ENCODE results near the gene INS. TPM values are rescaled to one million over a fixed set of nuclear protein-coding genes. Genes with fewer than 3 reads are reported as not detected.

INS gene
- total and polyA plus RNA-seq, 5 experiments from 2014 or later = not detected

GRCh38 chr11:2176389-2176900, 15.4 kb upstream of the INS start:
- no peak overlapping the region for H3K27ac Mint-ChIP-seq
- no peaks in the 10 kb centered on the region for H3K36me3 Mint-ChIP-seq
- H3K4me1 Mint-ChIP-seq = peaks cover 0 to 2% (median 0%) of the 10 kb centered on the region in 4 donors
- H3K4me3 Mint-ChIP-seq = no peak overlapping the region
- ATAC-seq (no peak), DNase-seq (no peak)
- peaks cover 0 to 3% (median 0%) of the 10 kb centered on the region in 5 donors for H3K27me3 Mint-ChIP-seq
- POLR2A ChIA-PET = no interaction called here
- H3K9me3 Mint-ChIP-seq = no peaks in the 10 kb centered on the region

GRCh38 chr11:2175659-2176058, 14.7 kb upstream of the INS start:
- H3K36me3 Mint-ChIP-seq = no peaks in the 10 kb centered on the region
- H3K27ac Mint-ChIP-seq = no peak overlapping the region
- no peaks in the 10 kb centered on the region for H3K9me3 Mint-ChIP-seq
- no peak overlapping the region for H3K4me3 Mint-ChIP-seq
- ATAC-seq = no peak
- peaks cover 0 to 3% (median 0%) of the 10 kb centered on the region in 5 donors for H3K27me3 Mint-ChIP-seq
- peaks cover 0 to 2% (median 0%) of the 10 kb centered on the region in 4 donors for H3K4me1 Mint-ChIP-seq
- DNase-seq = no peak
- POLR2A ChIA-PET = no interaction called here

GRCh38 chr11:2174361-2174760, 13.4 kb upstream of the INS start:
- Mint-ChIP-seq H3K4me1 (peaks cover 0 to 2% (median 0%) of the 10 kb centered on the region in 4 donors), H3K9me3 (no peaks in the 10 kb centered on the region), H3K27me3 (peaks cover 0 to 3% (median 0%) of the 10 kb centered on the region in 5 donors), H3K36me3 (no peaks in the 10 kb centered on the region), H3K27ac (no peak overlapping the region), H3K4me3 (no peak overlapping the region)
- ATAC-seq (no peak), DNase-seq (no peak)
- POLR2A ChIA-PET = no interaction called here

GRCh38 chr11:2173761-2174160, 12.8 kb upstream of the INS start:
- Mint-ChIP-seq H3K9me3 (no peaks in the 10 kb centered on the region), H3K27ac (no peak overlapping the region), H3K4me3 (no peak overlapping the region), H3K36me3 (no peaks in the 10 kb centered on the region), H3K27me3 (peaks cover 0 to 3% (median 0%) of the 10 kb centered on the region in 5 donors), H3K4me1 (peaks cover 0 to 2% (median 0%) of the 10 kb centered on the region in 4 donors)
- DNase-seq (no peak), ATAC-seq (no peak)
- POLR2A ChIA-PET = no interaction called here

GRCh38 chr11:2173150-2173693, 12.2 kb upstream of the INS start:
- Mint-ChIP-seq H3K36me3 (no peaks in the 10 kb centered on the region), H3K4me3 (no peak overlapping the region), H3K27me3 (no peaks in the 10 kb centered on the region), H3K9me3 (no peaks in the 10 kb centered on the region), H3K4me1 (peaks cover 0 to 2% (median 0%) of the 10 kb centered on the region in 4 donors), H3K27ac (no peak overlapping the region)
- POLR2A ChIA-PET = no interaction called here
- ATAC-seq (no peak), DNase-seq (no peak)

GRCh38 chr11:2172676-2173075, 11.7 kb upstream of the INS start:
- H3K4me3 Mint-ChIP-seq = no peak overlapping the region
- DNase-seq (no peak), ATAC-seq (no peak)
- H3K4me1 Mint-ChIP-seq = peaks cover 0 to 2% (median 0%) of the 10 kb centered on the region in 4 donors
- H3K36me3 Mint-ChIP-seq = no peaks in the 10 kb centered on the region
- peaks cover 0 to 5% (median 0%) of the 10 kb centered on the region in 5 donors for H3K27me3 Mint-ChIP-seq
- POLR2A ChIA-PET = no interaction called here
- H3K27ac Mint-ChIP-seq = no peak overlapping the region
- no peaks in the 10 kb centered on the region for H3K9me3 Mint-ChIP-seq

- Mint-ChIP-seq H3K36me3 (no peaks in the 10 kb centered on the region), H3K27ac (no peak within 1 kb of the TSS), H3K27me3 (peaks cover 0 to 5% (median 0%) of the 10 kb centered on the region in 5 donors), H3K4me3 (no peak within 1 kb of the TSS), H3K4me1 (peaks cover 0 to 2% (median 0%) of the 10 kb centered on the region in 4 donors), H3K9me3 (no peaks in the 10 kb centered on the region)
- DNase-seq (no peak), ATAC-seq (no peak)
- POLR2A ChIA-PET = no interaction called here
Measured at GRCh38 chr11:2171591-2172003, 10.6 kb upstream of the INS start, which contains the start of gene TH. TSS of gene TH (minus strand) at chr11:2171815. CDS start at chr11:2171786, 29 bp downstream.

- H3K9me3 Mint-ChIP-seq = no peaks in the 10 kb centered on the region
- ATAC-seq = no peak
Measured at GRCh38 chr11:2169626-2170570, 8.9 kb upstream of the INS start.

GRCh38 chr11:2169005-2169378, 8.0 kb upstream of the INS start:
- Mint-ChIP-seq H3K4me3 (no peak overlapping the region), H3K4me1 (peaks cover 0 to 2% (median 0%) of the 10 kb centered on the region in 4 donors), H3K27ac (no peak overlapping the region), H3K9me3 (no peaks in the 10 kb centered on the region), H3K36me3 (no peaks in the 10 kb centered on the region), H3K27me3 (peaks cover 0 to 16% (median 0%) of the 10 kb centered on the region in 5 donors)
- POLR2A ChIA-PET = no interaction called here
- no peak for ATAC-seq
- DNase-seq = no peak

More at GRCh38 chr11:2169626-2170570, 8.9 kb upstream of the INS start:
- no peaks in the 10 kb centered on the region for H3K36me3 Mint-ChIP-seq
- H3K27me3 Mint-ChIP-seq = peaks cover 0 to 10% (median 0%) of the 10 kb centered on the region in 5 donors
- peaks cover 0 to 2% (median 0%) of the 10 kb centered on the region in 4 donors for H3K4me1 Mint-ChIP-seq
- no peak for DNase-seq
- H3K4me3 Mint-ChIP-seq = no peak overlapping the region
- H3K27ac Mint-ChIP-seq = no peak overlapping the region
- POLR2A ChIA-PET = interaction anchor here (0.5 kb wide), 1 partner anchor 397 kb away, joined by 4 read pairs; no protein-coding TSS in a partner anchor

- H3K4me3 Mint-ChIP-seq = no peak overlapping the region
- no peak for ATAC-seq
- H3K27ac Mint-ChIP-seq = no peak overlapping the region
- H3K36me3 Mint-ChIP-seq = no peaks in the 10 kb centered on the region
- DNase-seq = no peak
- peaks cover 0 to 20% (median 0%) of the 10 kb centered on the region in 5 donors for H3K27me3 Mint-ChIP-seq
- POLR2A ChIA-PET = no interaction called here
- peaks cover 0 to 2% (median 0%) of the 10 kb centered on the region in 4 donors for H3K4me1 Mint-ChIP-seq
- no peaks in the 10 kb centered on the region for H3K9me3 Mint-ChIP-seq
Measured at GRCh38 chr11:2168286-2169004, 7.4 kb upstream of the INS start.

- Mint-ChIP-seq H3K4me1 (no peaks in the 10 kb centered on the region), H3K9me3 (no peaks in the 10 kb centered on the region), H3K27me3 (peaks cover 0 to 24% (median 1%) of the 10 kb centered on the region in 5 donors), H3K36me3 (no peaks in the 10 kb centered on the region), H3K27ac (no peak overlapping the region), H3K4me3 (no peak overlapping the region)
- ATAC-seq (no peak), DNase-seq (no peak)
- POLR2A ChIA-PET = no interaction called here
Measured at GRCh38 chr11:2167141-2168045, 6.4 kb upstream of the INS start.

All from naive thymus-derived CD8-positive, alpha-beta T cell (primary cell).